ENCODE data around the gene PRKCE.

The PRKCE gene

GRCh38 chr2:46118656-46119371 is 467.3 kb downstream of the PRKCE start:
- DNase-seq (ENCODE audit: low read depth): no peak
- no peak overlapping the region for H3K4me3 ChIP-seq (ENCODE audit: low read depth, low read length)
- no peak for TF ChIP-seq CTCF (IDR thresholded peaks at IDR 0.05; ENCODE audit: low read depth, low read length, missing control alignments)

GRCh38 chr2:46119453-46119852 is 468.0 kb downstream of the PRKCE start:
- H3K4me3 ChIP-seq (ENCODE audit: low read depth, low read length): no peak overlapping the region
- DNase-seq (ENCODE audit: low read depth): no peak
- TF ChIP-seq CTCF (IDR thresholded peaks at IDR 0.05; ENCODE audit: low read depth, low read length, missing control alignments): no peak

GRCh38 chr2:46120792-46121555 is 469.5 kb downstream of the PRKCE start:
- no peak overlapping the region for H3K4me3 ChIP-seq (ENCODE audit: low read depth, low read length)
- no peak for TF ChIP-seq CTCF (IDR thresholded peaks at IDR 0.05; ENCODE audit: low read depth, low read length, missing control alignments)
- no peak for DNase-seq (ENCODE audit: low read depth)

- H3K4me3 ChIP-seq (ENCODE audit: low read depth, low read length): no peak overlapping the region
- TF ChIP-seq CTCF (IDR thresholded peaks at IDR 0.05; ENCODE audit: low read depth, low read length, missing control alignments): no peak
- DNase-seq (ENCODE audit: low read depth): no peak
These were observed 471.0 kb downstream of the PRKCE start for GRCh38 chr2:46122318-46122976.

- TF ChIP-seq CTCF (IDR thresholded peaks at IDR 0.05; ENCODE audit: low read depth, low read length, missing control alignments): no peak
- no peak overlapping the region for H3K4me3 ChIP-seq (ENCODE audit: low read depth, low read length)
- no peak for DNase-seq (ENCODE audit: low read depth)
These were observed 471.5 kb downstream of the PRKCE start for GRCh38 chr2:46123013-46123412.

- no peak for TF ChIP-seq CTCF (IDR thresholded peaks at IDR 0.05; ENCODE audit: low read depth, low read length, missing control alignments)
These were observed 474.3 kb downstream of the PRKCE start for GRCh38 chr2:46125798-46126197.

More at GRCh38 chr2:46125798-46126197, 474.3 kb downstream of the PRKCE start:
- DNase-seq (ENCODE audit: low read depth): no peak
- no peak overlapping the region for H3K4me3 ChIP-seq (ENCODE audit: low read depth, low read length)
